Panc1 (cell line): ENCODE results near the gene CHST9. TPM values are rescaled to one million over a fixed set of nuclear protein-coding genes. Genes with fewer than 3 reads are reported as not detected.

ENCODE experiments used
- ATAC-seq: fragments of 200-7000 bp; cut with Tn5 transposase; 2 replicates; pipeline ENCODE4 v1.9.1; 2020; ENCODE audit warnings: mild to moderate bottlenecking, moderate library complexity
- BruUV-seq: library from RNA; stranded (reverse); fragments of 400-500 nt; replicated peaks from 2 replicates; lab custom pipeline; 2021; lab: Mats Ljungman, UMichigan
- CTCF ChIA-PET: fragments of 300-600 bp; sonication (Branson Sonifier 250); formaldehyde crosslinking; loops from one replicate; lab custom pipeline; 2022; ENCODE audit warnings: antibody characterized with exemption; lab: Charles Lee
- POLR2A ChIA-PET: fragments of 300-600 bp; sonication (Branson Sonifier 250); formaldehyde crosslinking; loops from one replicate; lab custom pipeline; 2022; ENCODE audit warnings: antibody characterized with exemption; lab: Charles Lee
- DNase-seq: peaks from one replicate; pipeline ENCODE4 v3.0.0-alpha.2; 2010; ENCODE audit warnings: low read depth, low spot score
- H3K27ac ChIP-seq: 2 replicates; pipeline ENCODE4 v1.5.1; 2011; ENCODE audit warnings: mild to moderate bottlenecking, low read length, inconsistent platforms
- H3K27me3 ChIP-seq: fragments of 200-500 bp; sonication (Bioruptor generic); 2 replicates; pipeline ENCODE4 v1.6.0; 2014; ENCODE audit warnings: low read length, inconsistent platforms; ENCODE audit not compliant: control insufficient read depth, insufficient read depth
- H3K36me3 ChIP-seq: fragments of 200-500 bp; sonication (Bioruptor generic); 2 replicates; pipeline ENCODE4 v1.5.1; 2014; ENCODE audit warnings: inconsistent platforms, mild to moderate bottlenecking, low read length, moderate library complexity; ENCODE audit not compliant: control insufficient read depth, insufficient read depth
- H3K4me1 ChIP-seq: 2 replicates; pipeline ENCODE4 v1.5.1; 2011; ENCODE audit warnings: inconsistent platforms, mild to moderate bottlenecking, low read length, moderate library complexity; ENCODE audit not compliant: control insufficient read depth, insufficient read depth
- H3K4me3 ChIP-seq, 2 experiments: 2 replicates each; pipeline ENCODE4 v1.5.1; 2011 to 2012; ENCODE audit warnings: low read depth in 2 of 2, low read length in 2 of 2, mild to moderate bottlenecking in 2 of 2, inconsistent platforms in 1 of 2, moderate library complexity in 1 of 2
- H3K9me3 ChIP-seq: fragments of 200-500 bp; sonication (Bioruptor generic); 2 replicates; pipeline ENCODE4 v1.5.1; 2014; ENCODE audit warnings: low read depth, mild to moderate bottlenecking, inconsistent platforms, low read length, moderate library complexity; ENCODE audit not compliant: control insufficient read depth, insufficient read depth
- CTCF ChIP-seq: fragments of 450-650 bp; IDR thresholded peaks from 2 replicates; pipeline ENCODE4 v1.5.1; 2017; ENCODE audit warnings: mild to moderate bottlenecking
- POLR2AphosphoS5 ChIP-seq: IDR thresholded peaks from 2 replicates; pipeline ENCODE4 v1.6.1; 2012; ENCODE audit warnings: mild to moderate bottlenecking, low read depth, low read length, moderate library complexity
- REST ChIP-seq, 2 experiments: IDR thresholded peaks; 2 replicates each; pipeline ENCODE4 v1.6.1; 2011 to 2012; ENCODE audit warnings: low read depth in 2 of 2, control low read depth in 1 of 2, low read length in 1 of 2, mild to moderate bottlenecking in 1 of 2, moderate library complexity in 1 of 2; ENCODE audit not compliant: insufficient read depth in 1 of 2
- SIN3A ChIP-seq: IDR thresholded peaks from 2 replicates; pipeline ENCODE4 v1.6.1; 2012; ENCODE audit warnings: low read depth, mild to moderate bottlenecking, low read length, moderate library complexity, borderline replicate concordance; ENCODE audit not compliant: insufficient read depth
- TCF7L2 ChIP-seq: IDR thresholded peaks from 2 replicates; pipeline ENCODE4 v1.6.1; 2011; ENCODE audit warnings: mild to moderate bottlenecking, low read depth, low read length, inconsistent platforms
- in situ Hi-C: cut with HindIII; loops from 2 replicates; pipeline ENCODE4 v1.10.0; 2016; ENCODE audit warnings: low sequenced_read_pairs, low pct_unique_long_range_greater_than_20kb
- intact Hi-C: fragments of 100-400 bp; cut with micrococcal nuclease; formaldehyde crosslinking; loops from one replicate; pipeline ENCODE4 v1.10.0; 2022; ENCODE audit not compliant: unreplicated experiment
- total RNA-seq: library from RNA; stranded (reverse); gene quantifications from one replicate; pipeline ENCODE4 v1.2.1, GENCODE V29; 2021; ENCODE audit not compliant: unreplicated experiment

The CHST9 gene
- total RNA-seq, 1 experiment from 2014 or later: 0.05 TPM

GRCh38 chr18:26919201-26919600 lies 265.9 kb downstream of the CHST9 start:
- no peak for DNase-seq
- no peak overlapping the region for H3K27ac ChIP-seq
- intact Hi-C loops: no loop called here
- no TSS peak for BruUV-seq
- ATAC-seq: no peak
- no peaks in the 10 kb centered on the region for H3K4me1 ChIP-seq
- POLR2A ChIA-PET: no interaction called here
- in situ Hi-C loops: no loop called here
- H3K27me3 ChIP-seq: no peaks in the 10 kb centered on the region; the same call in none of the 2 replicates
- CTCF ChIA-PET: no interaction called here
- no peaks in the 10 kb centered on the region for H3K9me3 ChIP-seq
- H3K4me3 ChIP-seq: no peak overlapping the region
- TF ChIP-seq POLR2AphosphoS5 (no peak), CTCF (no peak), REST (IDR thresholded peaks at IDR 0.05; ENCODE audit: insufficient read depth in 1 of 2, low read depth in 2 of 2, low read length in 1 of 2) (no peak), SIN3A (no peak), TCF7L2 (no peak)
- H3K36me3 ChIP-seq: no peaks in the 10 kb centered on the region

- ChIA-PET CTCF (no interaction called here), POLR2A (no interaction called here)
- Histone ChIP-seq H3K27me3 (no peaks in the 10 kb centered on the region; the same call in 1 of the 2 replicates), H3K4me3 (no peak overlapping the region), H3K9me3 (no peaks in the 10 kb centered on the region), H3K4me1 (no peaks in the 10 kb centered on the region), H3K27ac (no peak overlapping the region), H3K36me3 (no peaks in the 10 kb centered on the region)
- in situ Hi-C loops (no loop called here), intact Hi-C loops (no loop called here)
- TF ChIP-seq POLR2AphosphoS5 (no peak), REST (IDR thresholded peaks at IDR 0.05; ENCODE audit: insufficient read depth in 1 of 2, low read depth in 2 of 2, low read length in 1 of 2) (no peak), TCF7L2 (no peak), CTCF (no peak), SIN3A (no peak)
- no TSS peak for BruUV-seq
- ATAC-seq (no peak), DNase-seq (no peak)
Observed at GRCh38 chr18:26911840-26912239, 273.3 kb downstream of the CHST9 start.
